Lower leg skin (tissue), 3 donors: ENCODE measurements around the gene ZIM2.

Experiments
- POLR2A ChIP-seq, 2 donors: fragments of 450-650 bp; IDR thresholded peaks; one replicate each; pipeline ENCODE4 v1.6.1; 2016 to 2017; ENCODE audit warnings: antibody characterized with exemption in 2 of 2, mild to moderate bottlenecking in 1 of 2, moderate library complexity in 1 of 2
- TF ChIP-seq, protein P1 (sequence below), 3 donors: fragments of 450-650 bp; IDR thresholded peaks; one replicate each; pipeline ENCODE4 v1.5.1; 2016; ENCODE audit warnings: antibody characterized with exemption in 3 of 3, mild to moderate bottlenecking in 3 of 3, moderate library complexity in 2 of 3

GRCh38 chr19:56764196-56764695 is 76.3 kb downstream of the ZIM2 start:
- TF ChIP-seq POLR2A (IDR thresholded peaks at IDR 0.05), result no peak
- TF ChIP-seq, protein P1, sequence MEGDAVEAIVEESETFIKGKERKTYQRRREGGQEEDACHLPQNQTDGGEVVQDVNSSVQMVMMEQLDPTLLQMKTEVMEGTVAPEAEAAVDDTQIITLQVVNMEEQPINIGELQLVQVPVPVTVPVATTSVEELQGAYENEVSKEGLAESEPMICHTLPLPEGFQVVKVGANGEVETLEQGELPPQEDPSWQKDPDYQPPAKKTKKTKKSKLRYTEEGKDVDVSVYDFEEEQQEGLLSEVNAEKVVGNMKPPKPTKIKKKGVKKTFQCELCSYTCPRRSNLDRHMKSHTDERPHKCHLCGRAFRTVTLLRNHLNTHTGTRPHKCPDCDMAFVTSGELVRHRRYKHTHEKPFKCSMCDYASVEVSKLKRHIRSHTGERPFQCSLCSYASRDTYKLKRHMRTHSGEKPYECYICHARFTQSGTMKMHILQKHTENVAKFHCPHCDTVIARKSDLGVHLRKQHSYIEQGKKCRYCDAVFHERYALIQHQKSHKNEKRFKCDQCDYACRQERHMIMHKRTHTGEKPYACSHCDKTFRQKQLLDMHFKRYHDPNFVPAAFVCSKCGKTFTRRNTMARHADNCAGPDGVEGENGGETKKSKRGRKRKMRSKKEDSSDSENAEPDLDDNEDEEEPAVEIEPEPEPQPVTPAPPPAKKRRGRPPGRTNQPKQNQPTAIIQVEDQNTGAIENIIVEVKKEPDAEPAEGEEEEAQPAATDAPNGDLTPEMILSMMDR (IDR thresholded peaks at IDR 0.05), result no peak
